H9 (cell line): Measurements from ENCODE around the gene SOWAHB. TPM values are rescaled to one million over a fixed set of nuclear protein-coding genes. Genes with fewer than 3 reads are reported as not detected.

ENCODE experiments used
- DNase-seq: peaks from one replicate; pipeline ENCODE4 v3.0.0-alpha.2; 2017
- H2AFZ ChIP-seq: one replicate; pipeline ENCODE4 v1.6.1; 2013; ENCODE audit warnings: mild to moderate bottlenecking, low read length, control low read depth, moderate library complexity
- H2AK5ac ChIP-seq: 2 replicates; pipeline ENCODE4 v1.6.1; 2013; ENCODE audit warnings: low read length, control low read depth, mixed read lengths; ENCODE audit not compliant: insufficient read length
- H2BK120ac ChIP-seq: one replicate; pipeline ENCODE4 v1.6.1; 2013; ENCODE audit warnings: low read depth, mild to moderate bottlenecking, low read length, control low read depth, inconsistent platforms; ENCODE audit not compliant: poor library complexity, severe bottlenecking
- H2BK12ac ChIP-seq: 2 replicates; pipeline ENCODE4 v1.6.1; 2013; ENCODE audit warnings: low read length, control low read depth, mixed read lengths, low read depth; ENCODE audit not compliant: insufficient read length
- H2BK15ac ChIP-seq: 2 replicates; pipeline ENCODE4 v1.6.1; 2013; ENCODE audit warnings: low read depth, low read length, control low read depth
- H2BK20ac ChIP-seq: one replicate; pipeline ENCODE4 v1.6.1; 2013; ENCODE audit warnings: low read depth, mild to moderate bottlenecking, low read length, control low read depth, inconsistent platforms; ENCODE audit not compliant: poor library complexity, severe bottlenecking
- H2BK5ac ChIP-seq: 2 replicates; pipeline ENCODE4 v1.6.1; 2013; ENCODE audit warnings: low read length, control low read depth, mixed read lengths; ENCODE audit not compliant: insufficient read length
- H3K14ac ChIP-seq: 2 replicates; pipeline ENCODE4 v1.6.1; 2013; ENCODE audit warnings: low read length, control low read depth; ENCODE audit not compliant: insufficient read depth
- H3K18ac ChIP-seq: 2 replicates; pipeline ENCODE4 v1.6.1; 2013; ENCODE audit warnings: low read depth, mild to moderate bottlenecking, mixed read lengths, low read length, control low read depth; ENCODE audit not compliant: insufficient read length
- H3K23ac ChIP-seq: 2 replicates; pipeline ENCODE4 v1.6.1; 2013; ENCODE audit warnings: low read length, control low read depth, mixed read lengths, low read depth; ENCODE audit not compliant: insufficient read length
- H3K23me2 ChIP-seq: 2 replicates; pipeline ENCODE4 v1.6.1; 2013; ENCODE audit warnings: low read depth, mild to moderate bottlenecking, mixed read lengths, low read length, control low read depth; ENCODE audit not compliant: insufficient read length, poor library complexity, severe bottlenecking
- H3K27ac ChIP-seq: 2 replicates; pipeline ENCODE4 v1.5.1; 2013; ENCODE audit warnings: low read length, control low read depth, mixed read lengths, low read depth; ENCODE audit not compliant: insufficient read length
- H3K27me3 ChIP-seq: 2 replicates; pipeline ENCODE4 v1.6.1; 2013; ENCODE audit warnings: low read length, control low read depth, inconsistent platforms; ENCODE audit not compliant: insufficient read depth
- H3K4ac ChIP-seq: 2 replicates; pipeline ENCODE4 v1.6.1; 2013; ENCODE audit warnings: low read depth, mild to moderate bottlenecking, control low read depth, inconsistent platforms, low read length, moderate library complexity
- H3K4me1 ChIP-seq: 2 replicates; pipeline ENCODE4 v1.6.1; 2013; ENCODE audit warnings: low read length, control low read depth, inconsistent platforms; ENCODE audit not compliant: insufficient read depth
- H3K4me2 ChIP-seq: 2 replicates; pipeline ENCODE4 v1.6.1; 2013; ENCODE audit warnings: low read length, control low read depth, mixed read lengths; ENCODE audit not compliant: insufficient read length, insufficient read depth
- H3K56ac ChIP-seq: 2 replicates; pipeline ENCODE4 v1.6.1; 2013; ENCODE audit warnings: low read depth, mild to moderate bottlenecking, mixed read lengths, low read length, control low read depth; ENCODE audit not compliant: insufficient read length
- H3K79me1 ChIP-seq: 2 replicates; pipeline ENCODE4 v1.6.1; 2013; ENCODE audit warnings: low read depth, mild to moderate bottlenecking, moderate library complexity, low read length, control low read depth, inconsistent platforms; ENCODE audit not compliant: insufficient read depth, poor library complexity, severe bottlenecking
- H3K79me2 ChIP-seq: 2 replicates; pipeline ENCODE4 v1.6.1; 2013; ENCODE audit warnings: low read length, control low read depth, inconsistent platforms; ENCODE audit not compliant: insufficient read depth
- H3K9ac ChIP-seq: 2 replicates; pipeline ENCODE4 v1.6.1; 2013; ENCODE audit warnings: low read length, control low read depth, mixed read lengths; ENCODE audit not compliant: insufficient read length; ENCODE audit errors: extremely low read depth
- H3K9me3 ChIP-seq: one replicate; pipeline ENCODE4 v1.6.1; 2013; ENCODE audit warnings: low read depth, low read length, inconsistent platforms; ENCODE audit not compliant: control insufficient read depth
- H3T11ph ChIP-seq: one replicate; pipeline ENCODE4 v1.6.1; 2013; ENCODE audit warnings: mild to moderate bottlenecking, low read length, control low read depth, inconsistent platforms
- H4K20me1 ChIP-seq: one replicate; pipeline ENCODE4 v1.6.1; 2013; ENCODE audit not compliant: control insufficient read depth, insufficient read length, insufficient read depth
- H4K5ac ChIP-seq: 2 replicates; pipeline ENCODE4 v1.6.1; 2013; ENCODE audit warnings: low read depth, mild to moderate bottlenecking, mixed read lengths, low read length, control low read depth; ENCODE audit not compliant: insufficient read length
- H4K8ac ChIP-seq: replicated peaks from 2 replicates; pipeline ENCODE4 v1.6.1; 2013; ENCODE audit warnings: low read length, control low read depth, mixed read lengths, low read depth; ENCODE audit not compliant: insufficient read length
- H4K91ac ChIP-seq: 2 replicates; pipeline ENCODE4 v1.6.1; 2013; ENCODE audit warnings: low read depth, mild to moderate bottlenecking, moderate library complexity, mixed read lengths, low read length, control low read depth; ENCODE audit not compliant: insufficient read length
- H3K27ac Mint-ChIP-seq, 3 experiments: 2 replicates in 2 of 3; 3 replicates in 1 of 3; pipeline ENCODE4 v1.8.0; 2020 to 2021; ENCODE audit warnings: mixed read lengths in 3 of 3, mild to moderate bottlenecking in 1 of 3, moderate library complexity in 1 of 3
- H3K27me3 Mint-ChIP-seq: 2 replicates; pipeline ENCODE4 v1.8.0; 2021; ENCODE audit warnings: low read depth, mild to moderate bottlenecking, moderate library complexity, mixed read lengths
- H3K36me3 Mint-ChIP-seq, 3 experiments: 2 replicates in 2 of 3; 3 replicates in 1 of 3; pipeline ENCODE4 v1.8.0; 2020 to 2021; ENCODE audit warnings: low read depth in 3 of 3, mixed read lengths in 3 of 3; ENCODE audit not compliant: insufficient read depth in 1 of 3
- H3K4me1 Mint-ChIP-seq, 2 experiments: 2 replicates each; pipeline ENCODE4 v1.8.0; 2020; ENCODE audit warnings: mixed read lengths in 2 of 2
- H3K4me3 Mint-ChIP-seq, 2 experiments: 2 replicates in 1 of 2; 3 replicates in 1 of 2; pipeline ENCODE4 v1.8.0; 2020 to 2021; ENCODE audit warnings: mild to moderate bottlenecking in 2 of 2, mixed read lengths in 2 of 2, moderate library complexity in 1 of 2
- H3K9me3 Mint-ChIP-seq, 2 experiments: 2 replicates in 1 of 2; 3 replicates in 1 of 2; pipeline ENCODE4 v1.8.0; 2020; ENCODE audit warnings: mild to moderate bottlenecking in 2 of 2, mixed read lengths in 2 of 2, moderate library complexity in 1 of 2
- WGBS: extraction: QIAGEN DNeasy Blood & Tissue Kit; methylation state at CpG from one replicate; pipeline ENCODE4 v1.1.7; 2013; ENCODE audit warnings: missing lambda C conversion rate, low lambda C conversion rate, mixed read lengths; ENCODE audit not compliant: insufficient read length; ENCODE audit errors: extremely low coverage; 5-methylcytosine and 5-hydroxymethylcytosine counted together
- total RNA-seq: library from RNA; stranded (reverse); gene quantifications from 2 replicates; pipeline ENCODE4 v1.2.1, GENCODE V29; 2021
- TF ChIP-seq, protein P1 (sequence below): fragments of 200-600 bp; sonication (generic); conservative IDR thresholded peaks from 3 replicates; pipeline ENCODE4 v1.8.0; 2021; ENCODE audit warnings: antibody characterized with exemption, mild to moderate bottlenecking

Gene SOWAHB
- total RNA-seq, 1 experiment from 2014 or later = 0.26 TPM

GRCh38 chr4:76854858-76855257 is 43.1 kb downstream of the SOWAHB start:
- no peaks in the 10 kb centered on the region for H3K79me1 ChIP-seq
- H3K36me3 Mint-ChIP-seq = no peaks in the 10 kb centered on the region
- no peak overlapping the region for H3K4me3 Mint-ChIP-seq

More at GRCh38 chr4:76854858-76855257, 43.1 kb downstream of the SOWAHB start:
- Histone ChIP-seq H3K9me3 (no peaks in the 10 kb centered on the region), H4K91ac (no peak overlapping the region), H3K23ac (no peak overlapping the region), H3T11ph (no peak overlapping the region), H3K4ac (no peak overlapping the region), H3K23me2 (no peaks in the 10 kb centered on the region), H3K18ac (no peak overlapping the region), H3K79me2 (no peaks in the 10 kb centered on the region), H2BK20ac (no peak overlapping the region), H3K14ac (no peak overlapping the region), H3K4me1 (no peaks in the 10 kb centered on the region; the same call in 1 of the 2 replicates), H4K5ac (no peak overlapping the region), H4K8ac (no peak overlapping the region), H2AK5ac (no peak overlapping the region), H2BK5ac (no peak overlapping the region), H3K27ac (no peak overlapping the region), H3K9ac (no peak overlapping the region), H2BK12ac (no peak overlapping the region), H3K4me2 (no peak overlapping the region), H2BK120ac (no peak overlapping the region), H4K20me1 (no peaks in the 10 kb centered on the region), H2BK15ac (no peak overlapping the region), H3K56ac (no peak overlapping the region), H3K27me3 (no peaks in the 10 kb centered on the region), H2AFZ (no peak overlapping the region)
- Mint-ChIP-seq H3K27ac (no peak overlapping the region; a peak in 1 of 7 replicates), H3K9me3 (no peaks in the 10 kb centered on the region), H3K4me1 (peaks cover 3 to 7% of the 10 kb centered on the region in 2 experiments; a peak in 2 of 4 replicates), H3K27me3 (no peaks in the 10 kb centered on the region)
- TF ChIP-seq, protein P1, sequence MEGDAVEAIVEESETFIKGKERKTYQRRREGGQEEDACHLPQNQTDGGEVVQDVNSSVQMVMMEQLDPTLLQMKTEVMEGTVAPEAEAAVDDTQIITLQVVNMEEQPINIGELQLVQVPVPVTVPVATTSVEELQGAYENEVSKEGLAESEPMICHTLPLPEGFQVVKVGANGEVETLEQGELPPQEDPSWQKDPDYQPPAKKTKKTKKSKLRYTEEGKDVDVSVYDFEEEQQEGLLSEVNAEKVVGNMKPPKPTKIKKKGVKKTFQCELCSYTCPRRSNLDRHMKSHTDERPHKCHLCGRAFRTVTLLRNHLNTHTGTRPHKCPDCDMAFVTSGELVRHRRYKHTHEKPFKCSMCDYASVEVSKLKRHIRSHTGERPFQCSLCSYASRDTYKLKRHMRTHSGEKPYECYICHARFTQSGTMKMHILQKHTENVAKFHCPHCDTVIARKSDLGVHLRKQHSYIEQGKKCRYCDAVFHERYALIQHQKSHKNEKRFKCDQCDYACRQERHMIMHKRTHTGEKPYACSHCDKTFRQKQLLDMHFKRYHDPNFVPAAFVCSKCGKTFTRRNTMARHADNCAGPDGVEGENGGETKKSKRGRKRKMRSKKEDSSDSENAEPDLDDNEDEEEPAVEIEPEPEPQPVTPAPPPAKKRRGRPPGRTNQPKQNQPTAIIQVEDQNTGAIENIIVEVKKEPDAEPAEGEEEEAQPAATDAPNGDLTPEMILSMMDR = no peak
- DNase-seq = no peak
- no CpG with 5 or more reads among the region's 8 CpGs for WGBS
